SHP77 treated with DMSO at 0.1 percent for 48 hours (cell line): ENCODE measurements around the gene POR.
A peak's percentile ranks its signal among the peaks of the same experiment; 100 is the strongest.

Experiments used
- DNase-seq: peaks from one replicate; lab custom pipeline; 2025; lab: John Stamatoyannopoulos, UW

The POR gene

DNA sequence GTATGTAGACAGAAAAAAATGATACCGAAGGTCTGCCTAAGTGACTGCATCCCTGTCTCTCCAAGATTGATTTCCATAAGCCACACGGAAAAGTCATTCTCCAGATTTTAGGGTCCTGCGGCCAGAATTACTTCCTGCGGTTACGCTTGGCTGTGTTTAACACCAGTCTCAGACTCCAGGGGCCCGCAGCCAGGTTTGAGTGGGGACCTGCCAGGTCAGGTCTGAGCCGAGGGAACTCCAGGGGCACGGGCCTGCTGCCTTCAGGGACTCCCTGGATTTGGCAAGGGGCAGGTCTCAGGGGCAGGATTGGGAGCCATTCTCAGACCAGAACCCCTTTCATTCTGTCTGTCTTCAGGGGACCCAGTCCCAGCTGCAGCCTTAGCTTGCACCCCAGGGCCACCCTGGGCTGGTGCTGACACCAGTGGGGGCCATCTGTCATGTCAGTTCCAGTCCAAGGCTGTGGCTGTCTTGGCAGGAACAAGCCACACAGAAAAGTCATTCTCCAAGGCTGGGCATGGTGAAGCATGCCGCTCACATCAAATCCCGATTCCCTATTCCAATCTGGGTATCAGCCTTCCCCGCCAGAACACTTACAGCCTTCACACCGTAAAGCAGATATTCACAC, 40.5 kb downstream of the POR start:
- DNase-seq, result no peak

DNA sequence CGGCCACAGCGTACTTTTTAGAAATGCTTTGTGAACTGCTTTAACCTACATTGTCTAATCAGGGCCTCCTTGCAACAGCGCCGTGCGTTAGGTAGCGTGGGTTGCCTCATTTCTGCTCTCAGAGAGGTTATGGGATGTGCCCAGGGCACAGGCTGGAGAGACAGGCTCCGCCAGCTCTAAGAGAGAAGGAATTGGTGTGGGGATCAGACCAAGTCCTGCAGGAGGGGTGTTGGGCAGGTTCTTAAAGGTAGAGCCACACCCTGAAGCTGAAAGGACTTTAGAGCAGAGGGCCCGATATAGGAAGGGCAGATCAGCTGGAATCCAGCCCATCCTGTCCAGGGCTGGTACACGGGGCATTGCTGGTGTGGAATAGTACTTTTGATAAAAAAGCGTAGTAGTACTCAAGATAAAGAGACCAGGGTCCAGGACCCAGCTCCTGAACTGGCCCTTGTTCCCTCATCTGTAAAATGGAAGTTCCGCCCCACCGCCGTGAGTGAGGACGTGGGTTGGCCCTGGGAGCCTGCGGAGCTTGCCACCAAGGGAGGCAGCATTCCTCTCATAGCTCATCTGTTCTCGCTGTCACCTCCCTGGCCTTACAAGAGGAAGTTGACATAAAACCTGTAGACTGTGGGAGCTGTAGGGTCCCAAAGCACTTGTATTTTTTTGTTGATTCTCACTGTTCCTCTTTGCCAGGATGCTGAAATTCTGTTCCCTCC, 42.2 kb downstream of the POR start:
- DNase-seq, result no peak

GRCh38 chr7:75958802-75959543, 44.0 kb downstream of the POR start:
- no peak for DNase-seq

DNA sequence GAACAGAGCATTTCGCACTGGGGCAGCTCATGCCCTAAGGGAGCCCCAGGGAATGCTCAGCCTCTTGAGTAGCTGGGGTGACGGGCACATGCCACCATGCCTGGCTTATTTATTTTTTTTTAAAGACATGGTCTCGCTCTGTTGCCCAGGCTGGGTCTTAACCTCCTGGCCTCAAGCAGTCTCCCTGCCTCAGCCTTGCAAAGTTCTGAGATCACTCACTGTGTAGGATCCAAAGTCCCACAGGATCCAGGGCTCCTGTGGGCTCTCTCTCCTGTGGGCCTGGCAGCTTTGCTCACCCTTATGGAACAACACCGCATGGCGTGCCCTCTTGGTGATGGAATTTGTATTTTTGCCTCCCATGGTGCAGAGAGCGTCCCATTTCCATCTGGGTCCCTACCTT, 45.4 kb downstream of the POR start:
- DNase-seq, result no peak

GRCh38 chr7:75961218-75961617, 46.3 kb downstream of the POR start:
- DNase-seq, result no peak

GRCh38 chr7:75962607-75963380, 47.8 kb downstream of the POR start:
- DNase-seq, result no peak

DNA sequence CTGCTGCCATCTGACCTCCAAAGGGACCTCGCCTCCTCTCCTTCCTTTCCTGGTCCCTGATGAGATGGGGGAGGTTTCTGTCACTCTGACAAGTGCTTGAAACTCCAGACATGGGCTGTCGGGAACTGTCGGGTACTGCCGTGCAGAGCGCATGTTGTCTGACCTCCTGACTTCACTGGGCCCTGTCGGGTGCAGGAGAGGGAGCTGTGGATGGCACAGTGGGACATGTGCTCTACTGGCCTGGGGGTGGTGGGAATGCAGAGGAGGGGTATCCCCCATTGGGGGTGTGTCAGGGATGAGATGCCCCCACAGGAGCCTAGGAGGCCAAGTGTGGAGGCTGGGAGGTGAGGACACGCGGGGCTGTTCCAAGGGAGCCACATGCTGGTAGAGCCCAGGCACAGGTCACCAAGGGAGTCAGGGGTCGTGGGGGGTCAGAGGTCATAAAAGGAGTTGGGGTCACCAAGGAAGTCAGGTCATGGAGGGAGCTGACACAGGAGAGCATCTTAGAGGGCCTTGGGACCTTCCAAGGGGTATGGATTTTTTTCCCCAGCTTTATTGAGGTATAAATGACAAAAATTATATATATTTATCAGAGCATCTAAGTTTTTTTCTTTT, 48.5 kb downstream of the POR start:
- no peak for DNase-seq

GRCh38 chr7:75965617-75966016, 50.7 kb downstream of the POR start:
- DNase-seq, result no peak

DNA sequence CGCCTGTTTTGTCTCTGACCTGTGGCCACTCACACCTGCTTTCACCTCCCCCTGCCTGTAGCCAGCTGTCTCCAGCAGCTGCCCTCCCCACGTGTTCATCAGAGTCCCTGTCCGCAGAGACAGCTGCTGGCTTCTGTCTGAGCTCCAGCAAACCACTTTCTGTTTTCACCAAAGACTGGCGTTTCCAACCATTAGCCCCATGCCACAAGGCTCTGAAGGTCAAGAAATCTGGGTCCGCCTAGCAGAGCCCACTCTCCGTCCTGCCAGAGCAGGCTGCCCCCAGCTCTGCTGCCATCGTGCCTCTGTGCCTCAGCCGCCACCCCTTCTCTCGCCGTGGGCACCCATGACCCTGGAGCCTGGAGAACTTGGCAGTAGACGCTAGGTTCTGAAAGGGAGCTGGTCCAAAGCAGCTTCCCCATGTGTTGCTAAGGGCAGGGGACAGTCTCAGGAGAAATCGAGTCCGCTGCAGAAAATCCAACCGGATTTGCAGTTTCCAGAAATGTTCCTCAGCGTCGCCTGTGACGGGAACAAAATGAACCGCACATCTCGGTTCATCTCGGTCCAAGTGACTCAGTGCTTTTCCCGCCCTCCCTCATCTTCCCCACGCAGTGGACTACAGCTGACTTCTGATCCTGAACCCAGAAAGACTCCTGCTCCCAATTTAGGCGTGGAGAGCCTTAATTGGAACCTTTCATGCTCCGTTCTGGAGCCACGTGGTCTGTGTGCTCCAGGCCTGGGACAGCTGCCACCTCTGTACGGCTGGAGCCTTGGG, 51.4 kb downstream of the POR start:
- DNase-seq, result peak; percentile 77

- DNase-seq, result no peak
These were observed 52.1 kb downstream of the POR start for GRCh38 chr7:75967055-75967454.

DNA sequence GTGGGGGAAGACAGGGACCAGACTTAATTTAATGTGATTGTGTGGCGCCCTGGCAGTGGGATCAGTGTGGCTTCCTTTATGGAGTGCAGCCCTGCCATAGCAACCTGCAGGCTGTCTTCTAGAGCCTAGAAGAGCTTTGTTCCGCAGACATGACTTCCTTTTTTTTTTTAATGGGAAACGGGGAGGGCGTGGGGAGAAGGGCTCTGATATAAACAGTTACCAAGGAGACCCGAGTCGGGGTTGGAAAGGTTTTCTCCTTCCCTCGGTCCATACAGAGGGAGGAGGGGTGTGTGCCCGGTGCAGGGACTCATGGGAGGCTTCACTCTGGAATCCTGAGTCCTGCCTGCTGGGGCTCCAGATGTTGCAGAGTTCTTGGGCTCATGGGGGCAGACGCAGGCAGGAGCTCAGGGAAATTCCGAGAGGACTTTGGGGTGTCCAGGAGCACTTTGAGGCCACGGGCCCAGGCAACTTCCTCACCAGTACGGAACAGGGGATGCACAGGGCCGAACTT, 52.6 kb downstream of the POR start:
- no peak for DNase-seq

DNA sequence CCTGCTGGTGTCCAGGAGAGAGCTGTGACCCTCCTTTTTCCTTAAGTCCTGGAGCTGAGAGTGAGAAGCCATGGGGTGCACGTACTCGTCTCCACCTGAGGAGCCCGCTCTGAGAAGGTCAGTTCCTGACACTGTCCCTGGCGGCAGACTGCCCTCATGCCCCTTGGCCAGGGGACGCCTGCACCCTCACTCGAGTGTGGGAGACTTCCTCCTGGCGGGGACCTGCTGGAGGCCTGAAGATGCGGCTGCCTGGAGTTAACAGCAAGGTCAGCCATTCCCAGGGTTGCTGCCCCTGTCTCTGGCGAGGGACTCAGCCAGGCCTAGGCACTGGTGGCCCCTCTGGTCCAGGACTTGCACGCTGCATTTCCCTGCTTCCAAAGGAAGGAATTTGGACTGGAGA, 53.1 kb downstream of the POR start:
- DNase-seq, result no peak

DNA sequence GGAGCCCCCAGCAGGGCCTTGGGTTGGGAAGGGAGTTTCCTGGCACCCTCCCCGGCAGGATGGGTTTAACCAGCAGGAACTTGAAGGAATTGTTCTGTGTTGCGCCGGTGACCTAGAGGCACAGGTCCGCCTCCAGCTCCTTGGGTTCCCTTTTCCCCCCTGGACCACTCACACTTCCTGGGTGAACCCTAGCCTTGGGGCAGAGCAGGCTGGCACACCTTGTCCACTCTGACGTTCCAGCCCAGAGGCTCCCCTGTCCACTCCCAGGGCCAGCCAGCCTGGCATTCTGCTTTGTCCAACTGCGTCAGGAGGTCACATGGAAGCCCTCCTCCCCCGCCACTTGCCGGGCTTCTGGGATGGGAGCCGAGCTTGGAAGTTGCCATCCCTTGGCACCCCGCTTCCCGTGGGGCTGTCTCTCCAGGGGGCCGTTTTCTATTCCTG, 53.6 kb downstream of the POR start:
- no peak for DNase-seq

DNA sequence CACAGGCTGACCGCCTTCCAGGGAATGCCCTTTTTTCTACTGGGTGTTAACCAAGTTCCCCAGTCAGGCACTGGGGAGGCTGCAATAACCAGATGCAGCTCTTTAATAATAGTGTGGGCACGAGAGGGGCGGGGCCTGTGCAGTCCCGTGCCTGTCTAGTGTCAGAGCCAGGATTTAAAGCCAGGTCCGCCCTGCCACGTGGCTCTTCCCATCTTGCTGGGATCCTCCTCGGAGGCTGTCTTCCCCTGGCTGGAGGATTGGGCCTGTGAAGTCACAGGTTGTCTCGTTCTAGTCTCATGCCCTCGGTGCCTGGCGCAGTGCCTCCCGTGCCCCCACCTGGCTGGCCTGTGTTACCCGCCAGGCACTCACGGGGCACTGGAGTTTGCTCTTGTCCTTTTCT, 54.2 kb downstream of the POR start:
- DNase-seq, result no peak

DNA sequence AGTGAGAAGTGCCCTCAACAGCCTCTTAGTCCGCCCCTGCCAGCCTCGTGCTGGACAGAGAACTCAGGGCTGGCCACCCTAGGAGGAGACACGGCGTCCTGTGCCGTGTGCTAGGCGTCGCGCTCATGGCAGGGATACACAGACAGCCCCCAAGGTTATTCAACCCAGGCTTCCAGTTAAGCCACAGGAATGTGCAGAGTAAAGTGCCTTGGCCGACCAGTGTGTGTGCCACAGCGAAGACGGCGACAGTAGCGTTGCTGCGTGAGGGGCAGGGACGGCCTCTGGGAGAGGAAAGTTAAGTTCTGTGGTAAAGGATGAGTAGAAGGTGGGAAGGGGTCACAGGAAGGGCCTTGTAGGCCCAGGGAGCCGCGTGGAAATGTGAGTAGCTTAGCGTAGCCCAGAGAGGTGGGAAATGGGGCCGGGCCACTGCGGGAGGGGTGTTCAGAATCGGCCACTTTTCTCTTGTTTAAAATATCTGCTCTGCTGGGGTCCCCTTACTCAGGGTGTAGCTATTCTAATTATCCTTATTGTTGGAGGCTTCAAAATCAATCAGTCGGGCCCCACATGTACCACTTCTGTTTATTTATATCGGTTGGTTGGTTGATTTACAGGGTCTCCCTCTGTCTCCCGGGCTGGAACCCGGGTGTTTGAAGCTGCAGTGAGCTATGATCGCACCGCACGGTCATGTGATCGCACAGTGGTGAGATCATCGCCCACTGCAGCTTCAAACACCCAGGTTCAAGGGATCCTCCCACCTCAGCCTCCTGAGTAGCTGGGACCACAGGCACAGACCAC, 54.9 kb downstream of the POR start:
- no peak for DNase-seq

- DNase-seq, result no peak
These were observed 56.5 kb downstream of the POR start for GRCh38 chr7:75971309-75971960.

DNA sequence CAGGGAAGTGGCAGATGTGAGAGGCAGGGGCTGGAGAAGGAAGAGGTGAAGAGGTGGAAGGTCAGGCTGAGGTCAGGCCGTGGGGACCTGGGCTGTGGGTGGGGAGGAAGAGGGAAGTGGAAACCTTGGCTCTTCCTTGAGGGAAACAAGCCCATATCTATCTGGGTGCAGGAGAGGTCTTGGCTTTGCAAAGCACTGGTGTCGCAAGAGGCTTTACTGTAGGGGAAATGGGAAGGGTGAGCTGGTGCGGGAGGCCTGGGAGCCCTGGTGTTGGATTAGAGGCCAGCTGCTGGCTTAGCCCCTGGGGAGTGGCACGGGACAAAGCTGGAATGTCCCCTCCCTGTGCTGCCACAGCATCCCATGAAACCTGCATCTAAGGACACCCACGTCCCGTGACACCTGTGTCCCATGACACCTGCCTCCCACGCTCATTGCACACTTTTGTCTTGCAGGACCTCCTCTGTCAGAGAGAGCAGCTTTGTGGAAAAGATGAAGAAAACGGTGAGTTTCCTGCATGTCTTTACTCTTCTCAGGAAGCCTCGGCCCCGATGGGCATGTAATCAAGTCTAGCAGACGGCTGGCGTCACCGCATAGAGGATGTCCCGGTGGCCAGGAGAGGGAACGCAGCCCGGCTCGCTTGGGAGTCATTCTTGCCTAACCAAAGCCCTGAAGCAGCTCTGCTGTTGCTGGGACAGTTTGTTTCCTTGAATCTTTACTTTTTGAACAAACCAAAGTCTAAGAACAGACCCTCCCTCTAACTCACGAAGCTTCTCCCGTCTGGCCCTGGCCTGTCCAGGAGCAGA, 57.2 kb downstream of the POR start:
- DNase-seq, result no peak

DNA sequence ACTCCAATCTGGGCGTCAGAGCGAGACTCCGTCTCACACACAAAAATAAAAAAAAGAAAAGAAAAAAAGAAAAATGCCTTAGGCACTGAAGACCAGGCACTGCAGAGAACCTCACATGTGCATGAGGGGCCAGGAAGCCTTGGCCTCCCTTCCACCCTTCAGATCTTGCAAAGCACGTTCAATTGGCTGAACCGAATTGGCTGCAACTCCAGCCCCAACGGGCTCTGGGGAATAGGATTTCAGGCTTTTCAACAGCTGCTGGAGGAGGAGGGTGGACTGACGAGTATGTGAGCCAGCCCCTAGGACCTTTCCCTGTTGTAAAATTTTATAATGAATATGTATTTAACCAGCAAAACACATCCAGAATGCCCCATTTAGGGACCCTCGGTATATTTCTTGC, 62.8 kb downstream of the POR start:
- DNase-seq, result no peak
